Liver (tissue), 9 donors: ENCODE data around the gene CRB1. TPM values are rescaled to one million over a fixed set of nuclear protein-coding genes. Genes with fewer than 3 reads are reported as not detected.

Experiments
- DNase-seq: peaks from one replicate; pipeline ENCODE4 v3.0.0-alpha.2; 2017; ENCODE audit warnings: low spot score
- H3K27ac ChIP-seq, 2 donors: one replicate each; pipeline ENCODE4 v1.7.0; 2013; ENCODE audit warnings: inconsistent platforms in 2 of 2, low read length in 2 of 2, control low read depth in 1 of 2, low read depth in 1 of 2, mild to moderate bottlenecking in 1 of 2
- H3K27me3 ChIP-seq, 4 donors: one replicate each; pipeline versions ENCODE4 v1.6.1 to v1.7.0; 2013; ENCODE audit warnings: low read length in 3 of 4, inconsistent platforms in 1 of 4, mild to moderate bottlenecking in 1 of 4, moderate library complexity in 1 of 4; ENCODE audit not compliant: control insufficient read depth in 4 of 4, insufficient read depth in 4 of 4
- H3K36me3 ChIP-seq, 4 donors: one replicate each; pipeline versions ENCODE4 v1.6.1 to v1.7.0; 2013; ENCODE audit warnings: low read length in 3 of 4, mild to moderate bottlenecking in 3 of 4, low read depth in 1 of 4, moderate library complexity in 1 of 4; ENCODE audit not compliant: control insufficient read depth in 4 of 4, insufficient read depth in 3 of 4
- H3K4me1 ChIP-seq, 4 donors: one replicate each; pipeline versions ENCODE4 v1.6.1 to v1.7.0; 2013; ENCODE audit warnings: low read length in 3 of 4, mild to moderate bottlenecking in 3 of 4, moderate library complexity in 1 of 4; ENCODE audit not compliant: control insufficient read depth in 4 of 4, insufficient read depth in 4 of 4
- H3K4me3 ChIP-seq, 3 donors: one replicate each; pipeline versions ENCODE4 v1.6.1 to v1.7.0; 2013; ENCODE audit warnings: low read length in 3 of 3, control low read depth in 1 of 3, low read depth in 1 of 3, mild to moderate bottlenecking in 1 of 3
- H3K9ac ChIP-seq, 2 donors: one replicate each; pipeline ENCODE4 v1.7.0; 2013; ENCODE audit warnings: low read length in 2 of 2, mild to moderate bottlenecking in 2 of 2, moderate library complexity in 2 of 2, control low read depth in 1 of 2, low read depth in 1 of 2
- H3K9me3 ChIP-seq, 4 donors: one replicate each; pipeline versions ENCODE4 v1.6.1 to v1.7.0; 2013; ENCODE audit warnings: low read length in 3 of 4; ENCODE audit not compliant: control insufficient read depth in 4 of 4
- ATF3 ChIP-seq: IDR thresholded peaks from 2 replicates; pipeline ENCODE4 v1.6.1; 2016; ENCODE audit warnings: antibody characterized with exemption
- CTCF ChIP-seq: fragments of 150-350 bp; IDR thresholded peaks from 2 replicates; pipeline ENCODE4 v1.5.1; 2017; ENCODE audit warnings: improper control_type of control experiment, low read depth, low read length; ENCODE audit not compliant: missing input control
- FOXA1 ChIP-seq: IDR thresholded peaks from 2 replicates; pipeline ENCODE4 v1.6.1; 2016; ENCODE audit warnings: antibody characterized with exemption
- FOXA2 ChIP-seq: IDR thresholded peaks from 2 replicates; pipeline ENCODE4 v1.6.1; 2016; ENCODE audit warnings: antibody characterized with exemption
- GABPA ChIP-seq, 2 donors: IDR thresholded peaks in 1 of 2; conservative IDR thresholded peaks in 1 of 2; 2 replicates each; pipeline ENCODE4 v1.6.1; 2016; ENCODE audit warnings: antibody characterized with exemption in 2 of 2, mild to moderate bottlenecking in 1 of 2, moderate library complexity in 1 of 2
- HNF4A ChIP-seq, 2 donors: conservative IDR thresholded peaks; 2 replicates each; pipeline ENCODE4 v1.6.1; 2016; ENCODE audit warnings: antibody characterized with exemption in 2 of 2, mild to moderate bottlenecking in 2 of 2
- JUND ChIP-seq, 2 donors: IDR thresholded peaks; 2 replicates each; pipeline ENCODE4 v1.6.1; 2016; ENCODE audit warnings: antibody characterized with exemption in 2 of 2
- MAX ChIP-seq: IDR thresholded peaks from 2 replicates; pipeline ENCODE4 v1.6.1; 2016; ENCODE audit warnings: antibody characterized with exemption
- NR2F2 ChIP-seq: IDR thresholded peaks from 2 replicates; pipeline ENCODE4 v1.6.1; 2016; ENCODE audit warnings: antibody characterized with exemption
- RAD21 ChIP-seq, 2 donors: IDR thresholded peaks; 2 replicates each; pipeline ENCODE4 v1.6.1; 2016; ENCODE audit warnings: antibody characterized with exemption in 2 of 2, mild to moderate bottlenecking in 2 of 2
- REST ChIP-seq: IDR thresholded peaks from 2 replicates; pipeline ENCODE4 v1.6.1; 2016; ENCODE audit warnings: antibody characterized with exemption, mild to moderate bottlenecking
- RXRA ChIP-seq, 2 donors: IDR thresholded peaks; 2 replicates each; pipeline ENCODE4 v1.6.1; 2017 to 2018; ENCODE audit warnings: antibody characterized with exemption in 2 of 2, mild to moderate bottlenecking in 1 of 2
- SP1 ChIP-seq: IDR thresholded peaks from 2 replicates; pipeline ENCODE4 v1.6.1; 2018; ENCODE audit warnings: antibody characterized with exemption, mild to moderate bottlenecking
- TAF1 ChIP-seq: conservative IDR thresholded peaks from 2 replicates; pipeline ENCODE4 v1.6.1; 2016; ENCODE audit warnings: antibody characterized with exemption, mild to moderate bottlenecking
- YY1 ChIP-seq: IDR thresholded peaks from 2 replicates; pipeline ENCODE4 v1.6.1; 2016; ENCODE audit warnings: antibody characterized with exemption, mild to moderate bottlenecking
- ZBTB33 ChIP-seq: IDR thresholded peaks from 2 replicates; pipeline ENCODE4 v1.6.1; 2016; ENCODE audit warnings: antibody characterized with exemption
- WGBS: extraction: QIAGEN DNeasy Blood & Tissue Kit; methylation state at CpG from one replicate; pipeline ENCODE4 v1.1.7; 2013; 5-methylcytosine and 5-hydroxymethylcytosine counted together
- polyA plus RNA-seq, 2 donors: library from polyadenylated mRNA; stranded (reverse) in 1 of 2; unstranded in 1 of 2; fragments of 200-250 nt in 1 of 2; fragments of >200 nt in 1 of 2; fragmentation: Nextera tagmentation in 1 of 2; extraction: Ambion mirVana in 1 of 2; gene quantifications; one replicate each; pipeline versions ENCODE4 v1.2.1 to v1.2.3, GENCODE V29; 2013 to 2015
- total RNA-seq, 2 donors: library from RNA; depleted of rRNA; stranded (reverse); fragments of >200 nt; gene quantifications; one replicate each; pipeline ENCODE4 v1.2.3, GENCODE V29; 2014
- donor health status: healthy.
- donor health status: healthy.
- donor health status: healthy.
- donor health status: healthy.
- donor health status: healthy.

Gene CRB1
- total and polyA plus RNA-seq, 4 donors, result 5.1 TPM; not detected in 3

- TF ChIP-seq ATF3, result no peak
- TF ChIP-seq TAF1, result no peak
- TF ChIP-seq ZBTB33, result no peak
- no peak for TF ChIP-seq RAD21 (IDR thresholded peaks at IDR 0.05)
- no peak for TF ChIP-seq NR2F2
- Histone ChIP-seq H3K27me3 (no peaks in the 10 kb centered on the region), H3K4me1 (no peaks in the 10 kb centered on the region), H3K9me3 (no peaks in the 10 kb centered on the region), H3K4me3 (no peak overlapping the region), H3K27ac (no peak overlapping the region), H3K36me3 (no peaks in the 10 kb centered on the region), H3K9ac (no peak overlapping the region)
- WGBS, result 64% methylated on average over 6 of the region's 6 CpGs
- DNase-seq, result no peak
Observed at GRCh38 chr1:197269053-197269452, 1.0 kb downstream of the CRB1 start.

GRCh38 chr1:197272791-197273190 is 4.7 kb downstream of the CRB1 start:
- no peak for DNase-seq
- H3K4me3 ChIP-seq, result no peak overlapping the region
- no peaks in the 10 kb centered on the region for H3K36me3 ChIP-seq
- H3K4me1 ChIP-seq, result no peaks in the 10 kb centered on the region
- no peak overlapping the region for H3K27ac ChIP-seq
- no peak for TF ChIP-seq MAX
- no peak for TF ChIP-seq JUND (IDR thresholded peaks at IDR 0.05)
- TF ChIP-seq HNF4A (conservative IDR thresholded peaks at IDR 0.05), result no peak
- no peak for TF ChIP-seq FOXA1
- no peak for TF ChIP-seq CTCF
- no peak for TF ChIP-seq RXRA (IDR thresholded peaks at IDR 0.05)
- no peak for TF ChIP-seq GABPA (IDR thresholded peaks at IDR 0.05 in 1 of 2, conservative IDR thresholded peaks at IDR 0.05 in 1 of 2)
- no peak for TF ChIP-seq YY1
- no peak for TF ChIP-seq SP1
- no peaks in the 10 kb centered on the region for H3K9me3 ChIP-seq
- H3K27me3 ChIP-seq, result no peaks in the 10 kb centered on the region
- no peak overlapping the region for H3K9ac ChIP-seq

- Histone ChIP-seq H3K9me3 (no peaks in the 10 kb centered on the region), H3K4me1 (no peaks in the 10 kb centered on the region), H3K27ac (no peak overlapping the region), H3K27me3 (no peaks in the 10 kb centered on the region), H3K4me3 (no peak overlapping the region), H3K36me3 (no peaks in the 10 kb centered on the region), H3K9ac (no peak overlapping the region)
- no peak for DNase-seq
- WGBS, result 95% methylated on average over 3 of the region's 3 CpGs
- no peak for TF ChIP-seq CTCF
- no peak for TF ChIP-seq REST
- no peak for TF ChIP-seq ZBTB33
- no peak for TF ChIP-seq FOXA2
- TF ChIP-seq RAD21 (IDR thresholded peaks at IDR 0.05), result no peak
- TF ChIP-seq SP1, result no peak
Observed at GRCh38 chr1:197277166-197277565, 9.1 kb downstream of the CRB1 start.
